ENCODE measurements around the gene SCD5.

SCD5 gene

GRCh38 chr4:82773057-82773456 lies 25.5 kb downstream of the SCD5 start:
- no peak overlapping the region for H3K4me3 ChIP-seq
- H3K27me3 ChIP-seq: no peaks in the 10 kb centered on the region
- H3K4me1 ChIP-seq: 0 out of 2 replicates have a peak, but pooled peaks cover 8% of the 10 kb centered on the region
- H3K36me3 ChIP-seq: peaks cover 16% of the 10 kb centered on the region
- no peak overlapping the region for H3K4me2 ChIP-seq
- no peak overlapping the region for H3K9ac ChIP-seq
- 0 out of 2 replicates have a peak, but pooled peaks cover 13% of the 10 kb centered on the region for H4K20me1 ChIP-seq
- H3K27ac ChIP-seq: no peak overlapping the region
- H3K9me3 ChIP-seq: no peaks in the 10 kb centered on the region
- TF ChIP-seq Cebpa-rat (IDR thresholded peaks at IDR 0.05): no peak

- no peak for TF ChIP-seq Cebpa-rat (IDR thresholded peaks at IDR 0.05)
- peaks cover 19% of the 10 kb centered on the region for H3K9me3 ChIP-seq
- H3K9ac ChIP-seq: no peak overlapping the region
- H3K4me1 ChIP-seq: no peaks in the 10 kb centered on the region
- 0 out of 2 replicates have a peak, but pooled peaks cover 10% of the 10 kb centered on the region for H4K20me1 ChIP-seq
- no peak overlapping the region for H3K4me3 ChIP-seq
- peaks cover 23% of the 10 kb centered on the region for H3K36me3 ChIP-seq
- no peaks in the 10 kb centered on the region for H3K27me3 ChIP-seq
- no peak overlapping the region for H3K27ac ChIP-seq
- H3K4me2 ChIP-seq: no peak overlapping the region
Measured at GRCh38 chr4:82770607-82771006, 28.0 kb downstream of the SCD5 start.

- no peak overlapping the region for H3K4me3 ChIP-seq
- H3K36me3 ChIP-seq: 0 out of 2 replicates have a peak, but pooled peaks cover 12% of the 10 kb centered on the region
Measured at GRCh38 chr4:82765134-82765533, 33.5 kb downstream of the SCD5 start.

GRCh38 chr4:82761229-82761628 lies 37.4 kb downstream of the SCD5 start:
- TF ChIP-seq Cebpa-rat (IDR thresholded peaks at IDR 0.05): no peak
- 0 out of 2 replicates have a peak, but pooled peaks cover 4% of the 10 kb centered on the region for H3K36me3 ChIP-seq
- no peak overlapping the region for H3K4me3 ChIP-seq
- H4K20me1 ChIP-seq: peaks cover 21% of the 10 kb centered on the region
- no peak overlapping the region for H3K9ac ChIP-seq
- H3K4me1 ChIP-seq: peaks cover 52% of the 10 kb centered on the region
- peak overlapping the region; percentile 39 for H3K4me2 ChIP-seq
- H3K27me3 ChIP-seq: no peaks in the 10 kb centered on the region
- no peak overlapping the region for H3K27ac ChIP-seq
- H3K9me3 ChIP-seq: peaks cover 18% of the 10 kb centered on the region

More at GRCh38 chr4:82765134-82765533, 33.5 kb downstream of the SCD5 start:
- peaks cover 30% of the 10 kb centered on the region for H3K9me3 ChIP-seq
- no peak overlapping the region for H3K9ac ChIP-seq
- no peak overlapping the region for H3K4me2 ChIP-seq
- no peaks in the 10 kb centered on the region for H3K27me3 ChIP-seq
- peaks cover 37% of the 10 kb centered on the region for H3K4me1 ChIP-seq
- no peak overlapping the region for H3K27ac ChIP-seq
- TF ChIP-seq Cebpa-rat (IDR thresholded peaks at IDR 0.05): no peak
- 0 out of 2 replicates have a peak, but pooled peaks cover 10% of the 10 kb centered on the region for H4K20me1 ChIP-seq

GRCh38 chr4:82758701-82759685 lies 39.6 kb downstream of the SCD5 start:
- no peak for TF ChIP-seq Cebpa-rat (IDR thresholded peaks at IDR 0.05)

GRCh38 chr4:82756061-82756460 lies 42.5 kb downstream of the SCD5 start:
- Histone ChIP-seq H3K9me3 (no peaks in the 10 kb centered on the region), H3K27ac (no peak overlapping the region), H3K4me3 (no peak overlapping the region), H3K4me2 (no peak overlapping the region), H4K20me1 (peaks cover 19% of the 10 kb centered on the region), H3K9ac (no peak overlapping the region), H3K4me1 (peaks cover 27% of the 10 kb centered on the region), H3K27me3 (no peaks in the 10 kb centered on the region), H3K36me3 (no peaks in the 10 kb centered on the region)
- no peak for TF ChIP-seq Cebpa-rat (IDR thresholded peaks at IDR 0.05)

More at GRCh38 chr4:82758701-82759685, 39.6 kb downstream of the SCD5 start:
- Histone ChIP-seq H3K9me3 (no peaks in the 10 kb centered on the region), H3K4me2 (peak overlapping the region; percentile 56), H3K36me3 (no peaks in the 10 kb centered on the region), H3K4me1 (peaks cover 51% of the 10 kb centered on the region), H3K27me3 (no peaks in the 10 kb centered on the region), H3K4me3 (no peak overlapping the region), H3K27ac (peak overlapping the region; percentile 22; the same call in 1 of the 2 replicates), H3K9ac (no peak overlapping the region), H4K20me1 (peaks cover 21% of the 10 kb centered on the region)

- Histone ChIP-seq H3K27me3 (no peaks in the 10 kb centered on the region), H3K4me3 (no peak overlapping the region), H3K4me1 (peaks cover 25% of the 10 kb centered on the region), H3K9ac (no peak overlapping the region), H4K20me1 (peaks cover 15% of the 10 kb centered on the region), H3K36me3 (no peaks in the 10 kb centered on the region), H3K9me3 (no peaks in the 10 kb centered on the region), H3K27ac (no peak overlapping the region), H3K4me2 (no peak overlapping the region)
- TF ChIP-seq Cebpa-rat (IDR thresholded peaks at IDR 0.05): no peak
Measured at GRCh38 chr4:82755650-82756049, 42.9 kb downstream of the SCD5 start.

- Histone ChIP-seq H3K9me3 (no peaks in the 10 kb centered on the region), H3K27me3 (no peaks in the 10 kb centered on the region)
Measured at GRCh38 chr4:82754513-82755165, 44.0 kb downstream of the SCD5 start.

GRCh38 chr4:82753725-82754410 lies 44.7 kb downstream of the SCD5 start:
- no peaks in the 10 kb centered on the region for H3K27me3 ChIP-seq
- peaks cover 2% of the 10 kb centered on the region; the same call in 1 of the 2 replicates for H4K20me1 ChIP-seq
- no peak for TF ChIP-seq Cebpa-rat (IDR thresholded peaks at IDR 0.05)
- H3K9ac ChIP-seq: no peak overlapping the region
- no peak overlapping the region for H3K27ac ChIP-seq
- H3K4me2 ChIP-seq: peak overlapping the region; percentile 13; the same call in 1 of the 2 replicates
- peaks cover 13% of the 10 kb centered on the region for H3K4me1 ChIP-seq
- H3K4me3 ChIP-seq: no peak overlapping the region
- no peaks in the 10 kb centered on the region for H3K9me3 ChIP-seq
- no peaks in the 10 kb centered on the region for H3K36me3 ChIP-seq

More at GRCh38 chr4:82754513-82755165, 44.0 kb downstream of the SCD5 start:
- H3K27ac ChIP-seq: no peak overlapping the region
- no peak for TF ChIP-seq Cebpa-rat (IDR thresholded peaks at IDR 0.05)
- no peak overlapping the region for H3K4me3 ChIP-seq
- peaks cover 20% of the 10 kb centered on the region for H3K4me1 ChIP-seq
- H3K9ac ChIP-seq: no peak overlapping the region
- peak overlapping the region; percentile 13; the same call in 1 of the 2 replicates for H3K4me2 ChIP-seq
- H4K20me1 ChIP-seq: peaks cover 7% of the 10 kb centered on the region
- no peaks in the 10 kb centered on the region for H3K36me3 ChIP-seq
